IMR-90 (cell line): ENCODE data around the gene HS2ST1. TPM values are rescaled to one million over a fixed set of nuclear protein-coding genes. Genes with fewer than 3 reads are reported as not detected.

Experiments used
- ATAC-seq: fragments of 200-7000 bp; cut with Tn5 transposase; 2 replicates; pipeline ENCODE4 v1.9.1; 2020; ENCODE audit warnings: low read depth, mild to moderate bottlenecking, moderate library complexity
- BruUV-seq: library from RNA; stranded (reverse); fragments of 400-500 nt; replicated peaks from 2 replicates; lab custom pipeline; 2021; lab: Mats Ljungman, UMichigan
- CTCF ChIA-PET: fragments of 300-600 bp; formaldehyde crosslinking; extraction: SDS; loops from one replicate; lab custom pipeline; 2021; ENCODE audit warnings: antibody characterized with exemption; lab: Yijun Ruan, JAX
- POLR2A ChIA-PET: fragments of 300-600 bp; sonication (Branson Sonifier 250); formaldehyde crosslinking; loops from one replicate; lab custom pipeline; 2022; ENCODE audit warnings: antibody characterized with exemption; ENCODE audit not compliant: unreplicated experiment; lab: Charles Lee
- DNase-seq: peaks from one replicate; pipeline ENCODE4 v3.0.0; 2013
- H2AFZ ChIP-seq: replicated peaks from 2 replicates; pipeline ENCODE3; 2013; ENCODE audit warnings: low read length, mild to moderate bottlenecking; ENCODE audit not compliant: poor library complexity
- H2AK5ac ChIP-seq: 2 replicates; pipeline ENCODE4 v1.6.1; 2013; ENCODE audit warnings: low read depth, low read length, inconsistent platforms
- H2AK9ac ChIP-seq: replicated peaks from 2 replicates; pipeline ENCODE3; 2013; ENCODE audit warnings: mild to moderate bottlenecking, low read depth, low read length, moderate library complexity; ENCODE audit not compliant: poor library complexity
- H2BK120ac ChIP-seq: 2 replicates; pipeline ENCODE4 v1.6.1; 2013; ENCODE audit warnings: low read depth, low read length, inconsistent platforms
- H2BK15ac ChIP-seq: 3 replicates; pipeline ENCODE4 v1.6.1; 2013; ENCODE audit warnings: low read depth, low read length, inconsistent platforms
- H2BK20ac ChIP-seq: 2 replicates; pipeline ENCODE4 v1.6.1; 2013; ENCODE audit warnings: low read depth, mild to moderate bottlenecking, inconsistent platforms, low read length, moderate library complexity
- H2BK5ac ChIP-seq: 2 replicates; pipeline ENCODE4 v1.6.1; 2013; ENCODE audit warnings: mild to moderate bottlenecking, low read depth, low read length, inconsistent platforms; ENCODE audit not compliant: poor library complexity, severe bottlenecking
- H3K14ac ChIP-seq: replicated peaks from 2 replicates; pipeline ENCODE4 v1.6.1; 2013; ENCODE audit warnings: low read depth, low read length, inconsistent platforms
- H3K18ac ChIP-seq: 2 replicates; pipeline ENCODE4 v1.6.1; 2013; ENCODE audit warnings: low read depth, low read length, control low read depth
- H3K23ac ChIP-seq: 2 replicates; pipeline ENCODE4 v1.6.1; 2013; ENCODE audit warnings: low read depth, low read length, inconsistent platforms
- H3K27ac ChIP-seq: 2 replicates; pipeline ENCODE4 v1.5.1; 2013; ENCODE audit warnings: mild to moderate bottlenecking, control low read depth, low read length; ENCODE audit not compliant: insufficient read depth
- H3K27me3 ChIP-seq: 2 replicates; pipeline ENCODE4 v1.6.1; 2013; ENCODE audit warnings: low read length; ENCODE audit not compliant: control insufficient read depth, insufficient read depth
- H3K36me3 ChIP-seq: 2 replicates; pipeline ENCODE4 v1.6.1; 2013; ENCODE audit warnings: low read length, mixed read lengths; ENCODE audit not compliant: control insufficient read depth, insufficient read depth
- H3K4ac ChIP-seq: 2 replicates; pipeline ENCODE4 v1.6.1; 2013; ENCODE audit warnings: low read depth, low read length, inconsistent platforms
- H3K4me1 ChIP-seq: 2 replicates; pipeline ENCODE4 v1.6.1; 2013; ENCODE audit warnings: low read length, mixed read lengths; ENCODE audit not compliant: control insufficient read depth, insufficient read depth
- H3K4me2 ChIP-seq: 2 replicates; pipeline ENCODE4 v1.6.1; 2013; ENCODE audit warnings: low read depth, mild to moderate bottlenecking, control low read depth, low read length, moderate library complexity
- H3K4me3 ChIP-seq: 2 replicates; pipeline ENCODE4 v1.5.1; 2013; ENCODE audit warnings: low read depth, mild to moderate bottlenecking, control low read depth, low read length, moderate library complexity; ENCODE audit not compliant: insufficient read depth
- H3K56ac ChIP-seq: 2 replicates; pipeline ENCODE4 v1.6.1; 2013; ENCODE audit warnings: low read length, inconsistent platforms; ENCODE audit not compliant: insufficient read depth; ENCODE audit errors: extremely low read depth
- H3K79me1 ChIP-seq, 2 experiments: 2 replicates each; pipeline ENCODE4 v1.6.1; 2013; ENCODE audit warnings: low read length in 2 of 2, inconsistent platforms in 1 of 2, low read depth in 1 of 2
- H3K9ac ChIP-seq: 2 replicates; pipeline ENCODE4 v1.6.1; 2013; ENCODE audit warnings: low read depth, low read length, control low read depth
- H3K9me1 ChIP-seq: 2 replicates; pipeline ENCODE4 v1.6.1; 2013; ENCODE audit warnings: low read length, inconsistent platforms; ENCODE audit not compliant: insufficient read depth
- H3K9me3 ChIP-seq: 2 replicates; pipeline ENCODE4 v1.6.1; 2013; ENCODE audit warnings: low read length; ENCODE audit not compliant: control insufficient read depth, insufficient read depth
- H4K20me1 ChIP-seq: 2 replicates; pipeline ENCODE4 v1.6.1; 2013; ENCODE audit warnings: low read length, inconsistent platforms; ENCODE audit not compliant: insufficient read depth
- H4K5ac ChIP-seq: 2 replicates; pipeline ENCODE4 v1.6.1; 2013; ENCODE audit warnings: mild to moderate bottlenecking, low read depth, low read length, control low read depth
- H4K8ac ChIP-seq, 2 experiments: 2 replicates each; pipeline ENCODE4 v1.6.1; 2013; ENCODE audit warnings: low read depth in 2 of 2, low read length in 2 of 2, control low read depth in 1 of 2, inconsistent platforms in 1 of 2
- H4K91ac ChIP-seq: 2 replicates; pipeline ENCODE4 v1.6.1; 2013; ENCODE audit warnings: low read depth, low read length, inconsistent platforms; ENCODE audit not compliant: insufficient read depth
- BHLHE40 ChIP-seq: fragments of 150-350 bp; IDR thresholded peaks from 2 replicates; pipeline ENCODE4 v1.6.1; 2016; ENCODE audit warnings: mild to moderate bottlenecking, low read depth, low read length
- CEBPB ChIP-seq: IDR thresholded peaks from 2 replicates; pipeline ENCODE4 v1.6.1; 2012; ENCODE audit warnings: low read depth, low read length, improper control_type of control experiment
- CHD1 ChIP-seq: IDR thresholded peaks from 2 replicates; pipeline ENCODE4 v1.6.1; 2012; ENCODE audit warnings: low read depth, low read length, improper control_type of control experiment
- FOS ChIP-seq: fragments of 150-350 bp; IDR thresholded peaks from 2 replicates; pipeline ENCODE4 v1.6.1; 2016; ENCODE audit warnings: low read depth, low read length
- MAZ ChIP-seq: IDR thresholded peaks from 2 replicates; pipeline ENCODE4 v1.6.1; 2012; ENCODE audit warnings: low read depth, mild to moderate bottlenecking, low read length, improper control_type of control experiment, moderate library complexity, borderline replicate concordance
- MXI1 ChIP-seq: IDR thresholded peaks from 2 replicates; pipeline ENCODE4 v1.6.1; 2012; ENCODE audit warnings: low read depth, mild to moderate bottlenecking, low read length, moderate library complexity, borderline replicate concordance
- NFE2L2 ChIP-seq: fragments of 150-350 bp; IDR thresholded peaks from 2 replicates; pipeline ENCODE4 v1.6.1; 2016; ENCODE audit warnings: low read depth, mild to moderate bottlenecking, low read length
- POLR2A ChIP-seq: IDR thresholded peaks from 2 replicates; pipeline ENCODE4 v1.6.1; 2012; ENCODE audit warnings: mild to moderate bottlenecking, low read depth, low read length
- RAD21 ChIP-seq: IDR thresholded peaks from 2 replicates; pipeline ENCODE4 v1.6.1; 2012; ENCODE audit warnings: low read length, improper control_type of control experiment
- RCOR1 ChIP-seq: IDR thresholded peaks from 2 replicates; pipeline ENCODE4 v1.6.1; 2012; ENCODE audit warnings: mild to moderate bottlenecking, low read length, improper control_type of control experiment; ENCODE audit not compliant: insufficient replicate concordance
- RFX5 ChIP-seq: IDR thresholded peaks from 2 replicates; pipeline ENCODE4 v1.8.0; 2012; ENCODE audit warnings: low read depth, mild to moderate bottlenecking, low read length, moderate library complexity
- SMC3 ChIP-seq: fragments of 150-350 bp; IDR thresholded peaks from 2 replicates; pipeline ENCODE4 v1.6.1; 2016; ENCODE audit warnings: low read depth, mild to moderate bottlenecking, antibody characterized with exemption, low read length, moderate library complexity
- dilution Hi-C: fragments of 300-500 bp; cut with HindIII; formaldehyde crosslinking; loops from one replicate; pipeline ENCODE4 v1.14.3; 2018; ENCODE audit warnings: low sequenced_read_pairs; ENCODE audit not compliant: unreplicated experiment
- in situ Hi-C: fragments of 300-500 bp; cut with MboI; formaldehyde crosslinking; loops from 3 replicates; pipeline ENCODE4 v1.14.3; 2019; ENCODE audit warnings: low sequenced_read_pairs, inconsistent platforms, mixed read lengths
- intact Hi-C: fragments of 100-400 bp; cut with micrococcal nuclease; formaldehyde crosslinking; loops from 2 replicates; pipeline ENCODE4 v1.10.0; 2022
- polyA plus RNA-seq, 3 experiments: library from polyadenylated mRNA; depleted of rRNA; stranded (reverse); fragments of >200 nt; gene quantifications; 2 replicates each; pipeline ENCODE4 v1.2.3, GENCODE V29; 2012; ENCODE audit warnings: low replicate concordance in 1 of 3
- total RNA-seq: library from RNA; depleted of rRNA; stranded (reverse); fragments of >200 nt; gene quantifications from 2 replicates; pipeline ENCODE4 v1.2.3, GENCODE V29; 2012
- TF ChIP-seq, protein P1 (sequence below): fragments of 150-350 bp; IDR thresholded peaks from 2 replicates; pipeline ENCODE4 v1.6.1; 2017; ENCODE audit warnings: mild to moderate bottlenecking, antibody characterized with exemption, low read length, low read depth
- TF ChIP-seq, protein P2 (sequence below): fragments of 150-350 bp; IDR thresholded peaks from 2 replicates; pipeline ENCODE4 v1.6.1; 2016; ENCODE audit warnings: low read depth, mild to moderate bottlenecking, low read length, moderate library complexity, borderline replicate concordance
- TF ChIP-seq, protein P3 (sequence below): conservative IDR thresholded peaks from 2 replicates; pipeline ENCODE4 v1.5.1; 2012; ENCODE audit warnings: mild to moderate bottlenecking, low read depth, low read length, improper control_type of control experiment

The HS2ST1 gene
- total and polyA plus RNA-seq, 2 of the 4 experiments (the other 2 are of a cell fraction), result 7.8 to 13.1 TPM

DNA sequence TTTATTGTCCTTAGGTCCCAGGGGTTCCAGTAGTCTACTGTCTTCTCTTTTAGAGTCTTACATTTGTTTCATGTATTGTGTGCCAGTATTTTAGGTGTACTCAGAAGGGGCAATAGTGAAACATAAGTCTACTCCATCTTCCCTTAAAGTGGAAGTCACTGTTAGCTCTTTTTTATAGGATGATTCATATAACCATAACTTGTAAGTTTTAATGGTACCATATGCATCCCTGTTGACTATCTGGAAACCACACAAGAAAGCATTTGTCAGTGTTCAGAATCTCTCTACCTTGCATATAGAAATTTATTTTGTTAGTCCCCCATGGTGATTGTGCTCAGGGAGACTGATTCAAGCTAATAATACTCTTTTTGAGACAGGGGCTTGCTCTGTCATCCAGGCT lies 149.9 kb downstream of the HS2ST1 start:
- H3K9me3 ChIP-seq, result no peaks in the 10 kb centered on the region
- H2BK20ac ChIP-seq, result no peak overlapping the region
- no peak overlapping the region for H3K4ac ChIP-seq
- no peak overlapping the region for H3K14ac ChIP-seq
- H2BK120ac ChIP-seq, result no peak overlapping the region
- no peak overlapping the region for H4K8ac ChIP-seq
- no peak overlapping the region for H4K91ac ChIP-seq
- H3K27ac ChIP-seq, result no peak overlapping the region
- no peaks in the 10 kb centered on the region for H3K36me3 ChIP-seq
- TF ChIP-seq, protein P1, sequence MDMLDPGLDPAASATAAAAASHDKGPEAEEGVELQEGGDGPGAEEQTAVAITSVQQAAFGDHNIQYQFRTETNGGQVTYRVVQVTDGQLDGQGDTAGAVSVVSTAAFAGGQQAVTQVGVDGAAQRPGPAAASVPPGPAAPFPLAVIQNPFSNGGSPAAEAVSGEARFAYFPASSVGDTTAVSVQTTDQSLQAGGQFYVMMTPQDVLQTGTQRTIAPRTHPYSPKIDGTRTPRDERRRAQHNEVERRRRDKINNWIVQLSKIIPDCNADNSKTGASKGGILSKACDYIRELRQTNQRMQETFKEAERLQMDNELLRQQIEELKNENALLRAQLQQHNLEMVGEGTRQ, result no peak
- TF ChIP-seq, protein P2, sequence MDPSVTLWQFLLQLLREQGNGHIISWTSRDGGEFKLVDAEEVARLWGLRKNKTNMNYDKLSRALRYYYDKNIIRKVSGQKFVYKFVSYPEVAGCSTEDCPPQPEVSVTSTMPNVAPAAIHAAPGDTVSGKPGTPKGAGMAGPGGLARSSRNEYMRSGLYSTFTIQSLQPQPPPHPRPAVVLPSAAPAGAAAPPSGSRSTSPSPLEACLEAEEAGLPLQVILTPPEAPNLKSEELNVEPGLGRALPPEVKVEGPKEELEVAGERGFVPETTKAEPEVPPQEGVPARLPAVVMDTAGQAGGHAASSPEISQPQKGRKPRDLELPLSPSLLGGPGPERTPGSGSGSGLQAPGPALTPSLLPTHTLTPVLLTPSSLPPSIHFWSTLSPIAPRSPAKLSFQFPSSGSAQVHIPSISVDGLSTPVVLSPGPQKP, result no peak
- no peak for TF ChIP-seq RAD21
- TF ChIP-seq CEBPB, result no peak
- TF ChIP-seq RFX5, result no peak
- TF ChIP-seq CHD1, result no peak
- no peak for TF ChIP-seq BHLHE40
- TF ChIP-seq, protein P3, sequence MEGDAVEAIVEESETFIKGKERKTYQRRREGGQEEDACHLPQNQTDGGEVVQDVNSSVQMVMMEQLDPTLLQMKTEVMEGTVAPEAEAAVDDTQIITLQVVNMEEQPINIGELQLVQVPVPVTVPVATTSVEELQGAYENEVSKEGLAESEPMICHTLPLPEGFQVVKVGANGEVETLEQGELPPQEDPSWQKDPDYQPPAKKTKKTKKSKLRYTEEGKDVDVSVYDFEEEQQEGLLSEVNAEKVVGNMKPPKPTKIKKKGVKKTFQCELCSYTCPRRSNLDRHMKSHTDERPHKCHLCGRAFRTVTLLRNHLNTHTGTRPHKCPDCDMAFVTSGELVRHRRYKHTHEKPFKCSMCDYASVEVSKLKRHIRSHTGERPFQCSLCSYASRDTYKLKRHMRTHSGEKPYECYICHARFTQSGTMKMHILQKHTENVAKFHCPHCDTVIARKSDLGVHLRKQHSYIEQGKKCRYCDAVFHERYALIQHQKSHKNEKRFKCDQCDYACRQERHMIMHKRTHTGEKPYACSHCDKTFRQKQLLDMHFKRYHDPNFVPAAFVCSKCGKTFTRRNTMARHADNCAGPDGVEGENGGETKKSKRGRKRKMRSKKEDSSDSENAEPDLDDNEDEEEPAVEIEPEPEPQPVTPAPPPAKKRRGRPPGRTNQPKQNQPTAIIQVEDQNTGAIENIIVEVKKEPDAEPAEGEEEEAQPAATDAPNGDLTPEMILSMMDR, result no peak
- TF ChIP-seq MXI1, result no peak
- no peak for TF ChIP-seq MAZ
- TF ChIP-seq SMC3, result no peak
- TF ChIP-seq RCOR1, result no peak
- no peak for TF ChIP-seq FOS
- TF ChIP-seq NFE2L2, result no peak
- no peak for TF ChIP-seq POLR2A
- in situ Hi-C loops (no loop called here), intact Hi-C loops (no loop called here), dilution Hi-C loops (no loop called here)
- H2AK9ac ChIP-seq, result no peak overlapping the region
- POLR2A ChIA-PET, result no interaction called here
- no peak for DNase-seq
- H3K18ac ChIP-seq, result no peak overlapping the region
- H3K4me2 ChIP-seq, result no peak overlapping the region
- H2AK5ac ChIP-seq, result no peak overlapping the region
- no peak overlapping the region for H3K4me3 ChIP-seq
- H2AFZ ChIP-seq, result no peak overlapping the region
- ATAC-seq, result no peak
- H2BK15ac ChIP-seq, result no peak overlapping the region
- no peaks in the 10 kb centered on the region for H3K9me1 ChIP-seq
- no TSS peak for BruUV-seq
- H4K20me1 ChIP-seq, result no peaks in the 10 kb centered on the region
- H2BK5ac ChIP-seq, result no peak overlapping the region
- H3K23ac ChIP-seq, result no peak overlapping the region
- H3K27me3 ChIP-seq, result no peaks in the 10 kb centered on the region
- H4K5ac ChIP-seq, result no peak overlapping the region
- H3K4me1 ChIP-seq, result no peaks in the 10 kb centered on the region
- CTCF ChIA-PET, result interaction anchor here (0.6 kb wide), 1 partner anchor 1255 kb away, joined by 3 read pairs; no protein-coding TSS in a partner anchor
- H3K9ac ChIP-seq, result no peak overlapping the region
- peaks cover 7 to 8% of the 10 kb centered on the region in 2 experiments; a peak in 2 of 4 replicates for H3K79me1 ChIP-seq
- H3K56ac ChIP-seq, result no peak overlapping the region
